ENCODE data around the gene PLEK.

The PLEK gene

DNA sequence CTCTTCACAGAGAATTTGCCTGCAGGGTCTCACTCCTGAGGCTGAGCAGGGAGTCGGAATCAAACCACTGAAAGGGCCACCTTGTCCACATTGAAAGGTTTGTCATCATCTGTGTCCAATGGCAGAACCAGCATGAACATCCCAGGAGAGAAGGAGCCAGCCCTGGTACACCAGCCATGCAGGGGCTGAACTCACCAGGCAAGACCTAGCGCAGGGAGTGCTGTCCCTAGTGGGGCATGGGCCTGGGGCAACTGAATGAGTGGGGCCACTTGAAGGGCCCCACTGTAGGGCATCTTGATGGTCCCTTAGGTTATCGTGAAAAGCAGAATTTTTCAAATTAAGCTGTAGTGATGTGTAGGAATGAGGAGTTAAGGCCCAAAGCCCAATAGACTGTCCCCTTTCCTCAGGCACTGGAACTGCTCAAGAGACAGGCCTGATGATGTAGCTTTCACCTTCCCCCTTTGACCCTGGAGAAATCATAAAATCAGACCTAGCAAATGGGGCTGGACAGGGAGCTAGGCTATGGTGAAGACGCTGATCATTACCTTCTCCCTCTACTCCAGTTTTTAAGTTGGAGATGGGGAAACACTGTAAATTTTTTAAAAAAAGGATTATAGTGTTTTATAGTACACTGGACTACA lies 8.4 kb upstream of the PLEK start:
- no peak overlapping the region for H3K4me2 ChIP-seq (ENCODE audit: low read length)
- no peak for TF ChIP-seq EZH2phosphoT487 (IDR thresholded peaks at IDR 0.05; ENCODE audit: borderline replicate concordance, low read length)
- TF ChIP-seq, protein P1, sequence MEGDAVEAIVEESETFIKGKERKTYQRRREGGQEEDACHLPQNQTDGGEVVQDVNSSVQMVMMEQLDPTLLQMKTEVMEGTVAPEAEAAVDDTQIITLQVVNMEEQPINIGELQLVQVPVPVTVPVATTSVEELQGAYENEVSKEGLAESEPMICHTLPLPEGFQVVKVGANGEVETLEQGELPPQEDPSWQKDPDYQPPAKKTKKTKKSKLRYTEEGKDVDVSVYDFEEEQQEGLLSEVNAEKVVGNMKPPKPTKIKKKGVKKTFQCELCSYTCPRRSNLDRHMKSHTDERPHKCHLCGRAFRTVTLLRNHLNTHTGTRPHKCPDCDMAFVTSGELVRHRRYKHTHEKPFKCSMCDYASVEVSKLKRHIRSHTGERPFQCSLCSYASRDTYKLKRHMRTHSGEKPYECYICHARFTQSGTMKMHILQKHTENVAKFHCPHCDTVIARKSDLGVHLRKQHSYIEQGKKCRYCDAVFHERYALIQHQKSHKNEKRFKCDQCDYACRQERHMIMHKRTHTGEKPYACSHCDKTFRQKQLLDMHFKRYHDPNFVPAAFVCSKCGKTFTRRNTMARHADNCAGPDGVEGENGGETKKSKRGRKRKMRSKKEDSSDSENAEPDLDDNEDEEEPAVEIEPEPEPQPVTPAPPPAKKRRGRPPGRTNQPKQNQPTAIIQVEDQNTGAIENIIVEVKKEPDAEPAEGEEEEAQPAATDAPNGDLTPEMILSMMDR (IDR thresholded peaks at IDR 0.05; ENCODE audit: low read depth, low read length, poor library complexity, severe bottlenecking): no peak
- no peaks in the 10 kb centered on the region for H3F3A ChIP-seq (ENCODE audit: control insufficient read depth, insufficient read depth)
- H3K27me3 ChIP-seq (ENCODE audit: control insufficient read depth, low read length): no peaks in the 10 kb centered on the region
- peaks cover 27% of the 10 kb centered on the region for H3K4me1 ChIP-seq (ENCODE audit: control insufficient read depth, low read length)
- no peaks in the 10 kb centered on the region for H3K9me3 ChIP-seq (ENCODE audit: control insufficient read depth, insufficient read depth, low read length)
- no peak overlapping the region for H3K27ac ChIP-seq (ENCODE audit: low read depth, low read length)
- H3K79me2 ChIP-seq (ENCODE audit: control insufficient read depth, low read length): no peaks in the 10 kb centered on the region
- H3K4me3 ChIP-seq (ENCODE audit: low read length): no peak overlapping the region
- H3K36me3 ChIP-seq (ENCODE audit: control insufficient read depth, low read length): no peaks in the 10 kb centered on the region
- H3K9me2 ChIP-seq (replicated peaks; ENCODE audit: control insufficient read depth, low read length): no peaks in the 10 kb centered on the region
- H4K20me1 ChIP-seq (ENCODE audit: control insufficient read depth, insufficient read depth, low read depth, low read length): no peaks in the 10 kb centered on the region

DNA sequence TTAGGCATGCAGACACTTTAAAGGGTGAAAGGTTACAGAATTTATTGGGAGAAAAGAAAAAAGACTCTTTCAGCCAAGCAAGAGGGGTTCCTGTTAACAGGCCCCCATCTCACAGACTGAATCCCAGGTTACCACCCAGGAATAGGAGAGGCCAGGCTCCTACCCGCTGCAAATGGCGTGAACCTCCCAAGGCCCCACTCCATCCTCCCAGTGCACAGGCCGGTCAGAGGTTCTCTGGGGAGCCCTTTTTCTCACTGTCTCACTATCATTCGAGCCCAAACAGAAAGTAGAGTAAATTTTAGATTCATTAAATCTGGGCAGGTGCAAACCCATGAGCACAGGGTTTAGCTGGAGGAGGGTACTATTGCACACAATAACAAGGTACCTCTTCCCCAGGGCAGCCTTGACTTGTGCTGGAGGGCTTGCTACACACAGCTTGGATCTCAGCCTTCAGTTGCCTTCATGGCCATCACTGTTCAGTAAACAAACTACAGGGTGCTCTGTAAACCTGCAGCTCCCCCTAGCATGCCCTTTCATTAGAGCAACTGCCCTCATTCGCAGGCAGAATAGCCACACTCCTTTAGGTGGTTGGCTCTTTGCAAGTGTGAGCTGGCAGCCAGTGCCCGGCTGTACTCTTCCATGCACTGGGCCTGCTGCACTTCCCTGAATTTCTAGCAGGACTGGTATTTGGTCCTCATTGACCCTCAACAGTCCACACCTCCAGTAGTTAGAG lies 7.3 kb upstream of the PLEK start:
- H3K27ac ChIP-seq (ENCODE audit: low read depth, low read length): no peak overlapping the region
- TF ChIP-seq, protein P1 (IDR thresholded peaks at IDR 0.05; ENCODE audit: low read depth, low read length, poor library complexity, severe bottlenecking): peak; percentile 70
- no peak for TF ChIP-seq EZH2phosphoT487 (IDR thresholded peaks at IDR 0.05; ENCODE audit: borderline replicate concordance, low read length)
- no peaks in the 10 kb centered on the region for H3K9me2 ChIP-seq (replicated peaks; ENCODE audit: control insufficient read depth, low read length)
- H3K27me3 ChIP-seq (ENCODE audit: control insufficient read depth, low read length): no peaks in the 10 kb centered on the region
- no peaks in the 10 kb centered on the region for H3K79me2 ChIP-seq (ENCODE audit: control insufficient read depth, low read length)
- peaks cover 26% of the 10 kb centered on the region for H3K4me1 ChIP-seq (ENCODE audit: control insufficient read depth, low read length)
- H4K20me1 ChIP-seq (ENCODE audit: control insufficient read depth, insufficient read depth, low read depth, low read length): no peaks in the 10 kb centered on the region
- H3K36me3 ChIP-seq (ENCODE audit: control insufficient read depth, low read length): no peaks in the 10 kb centered on the region
- no peaks in the 10 kb centered on the region for H3F3A ChIP-seq (ENCODE audit: control insufficient read depth, insufficient read depth)
- H3K4me2 ChIP-seq (ENCODE audit: low read length): no peak overlapping the region
- H3K9me3 ChIP-seq (ENCODE audit: control insufficient read depth, insufficient read depth, low read length): no peaks in the 10 kb centered on the region
- no peak overlapping the region for H3K4me3 ChIP-seq (ENCODE audit: low read length)

DNA sequence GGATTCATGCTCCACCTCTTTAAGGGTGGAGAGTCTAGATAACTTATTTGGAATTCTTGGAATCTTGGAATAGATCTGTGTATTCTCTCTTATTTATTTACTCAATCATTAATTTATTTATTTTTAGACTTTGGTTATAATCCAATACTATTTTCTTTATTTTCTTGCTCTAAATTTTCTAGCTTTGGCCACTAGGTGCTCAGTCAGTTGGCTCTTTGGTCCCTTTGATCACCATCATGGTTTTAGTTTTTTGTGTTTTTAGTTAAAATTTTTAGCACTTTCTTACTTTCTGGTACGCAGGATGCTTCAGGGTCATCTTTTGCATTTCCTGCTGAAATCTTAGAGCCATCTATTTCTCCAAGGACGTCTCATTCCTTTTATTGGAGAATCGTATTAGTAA lies 5.2 kb upstream of the PLEK start:
- Histone ChIP-seq H3K79me2 (ENCODE audit: control insufficient read depth, low read length) (peaks cover 3% of the 10 kb centered on the region; the same call in 1 of the 2 replicates), H3K9me2 (replicated peaks; ENCODE audit: control insufficient read depth, low read length) (no peaks in the 10 kb centered on the region), H3F3A (ENCODE audit: control insufficient read depth, insufficient read depth) (no peaks in the 10 kb centered on the region), H3K4me1 (ENCODE audit: control insufficient read depth, low read length) (peaks cover 45% of the 10 kb centered on the region), H4K20me1 (ENCODE audit: control insufficient read depth, insufficient read depth, low read depth, low read length) (no peaks in the 10 kb centered on the region), H3K36me3 (ENCODE audit: control insufficient read depth, low read length) (no peaks in the 10 kb centered on the region), H3K4me3 (ENCODE audit: low read length) (no peak overlapping the region), H3K9me3 (ENCODE audit: control insufficient read depth, insufficient read depth, low read length) (no peaks in the 10 kb centered on the region), H3K27ac (ENCODE audit: low read depth, low read length) (no peak overlapping the region), H3K4me2 (ENCODE audit: low read length) (no peak overlapping the region), H3K27me3 (ENCODE audit: control insufficient read depth, low read length) (no peaks in the 10 kb centered on the region)
- TF ChIP-seq, protein P1 (IDR thresholded peaks at IDR 0.05; ENCODE audit: low read depth, low read length, poor library complexity, severe bottlenecking): no peak
- no peak for TF ChIP-seq EZH2phosphoT487 (IDR thresholded peaks at IDR 0.05; ENCODE audit: borderline replicate concordance, low read length)
